Stimulated activated CD8-positive, alpha-beta memory T cell treated with anti-CD3 and anti-CD28 coated beads, Interleukin-12 subunit alpha, Interleukin-12 subunit beta, amount 100 ng/mL, for 4 hours (primary cell): Measurements from ENCODE around the gene SMAD2.
"Not testable (repeated sequence)": the region's sequence is repeated elsewhere in the genome, so short reads cannot be mapped to it uniquely, and the experiment has no call there.

Experiments
- DNase-seq: peaks from one replicate; pipeline ENCODE4 v3.0.0-alpha.2; 2020; ENCODE audit warnings: low read depth

SMAD2 gene

GRCh38 chr18:47842836-47843235, 87.6 kb downstream of the SMAD2 start:
- no peak for DNase-seq

DNA sequence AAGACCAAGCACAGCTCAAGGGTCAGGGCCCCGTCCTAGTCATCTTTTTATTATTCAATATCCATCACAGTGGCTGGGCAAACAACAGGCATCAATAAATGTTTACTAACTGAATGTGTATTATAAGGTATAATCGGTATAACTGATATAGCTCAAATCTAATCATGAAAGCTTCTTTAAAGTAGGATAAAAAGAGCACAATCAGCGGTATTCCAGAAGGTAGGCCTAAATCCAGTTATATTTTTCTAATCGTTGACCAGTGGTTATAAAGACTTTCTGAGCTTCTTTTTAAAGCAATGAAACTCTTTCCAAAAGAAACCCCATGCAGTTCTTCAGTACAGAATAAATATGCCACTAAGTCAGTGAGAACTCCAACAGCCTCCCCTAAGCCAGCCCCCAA, 92.1 kb downstream of the SMAD2 start:
- no peak for DNase-seq

DNA sequence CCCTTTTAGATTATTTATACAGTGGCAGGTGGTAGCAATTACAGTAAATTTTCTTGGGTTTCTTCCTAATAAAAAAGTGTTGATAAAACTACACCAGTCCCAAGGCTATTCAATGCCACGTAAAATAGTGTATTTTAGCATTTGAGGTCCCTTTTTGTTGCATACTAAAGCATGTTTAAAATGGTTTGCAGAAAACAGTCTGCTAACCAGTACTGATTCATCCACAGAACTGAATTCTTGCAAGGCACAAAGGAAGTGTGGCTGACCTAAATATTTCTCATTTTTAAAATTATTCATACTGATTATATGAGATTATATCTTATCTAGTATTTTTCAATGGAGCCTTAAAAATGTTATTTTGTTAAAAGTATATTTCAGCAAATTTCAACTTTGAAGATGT, 98.1 kb downstream of the SMAD2 start:
- DNase-seq: no peak

GRCh38 chr18:47831351-47831750, 99.1 kb downstream of the SMAD2 start:
- DNase-seq: no peak

DNA sequence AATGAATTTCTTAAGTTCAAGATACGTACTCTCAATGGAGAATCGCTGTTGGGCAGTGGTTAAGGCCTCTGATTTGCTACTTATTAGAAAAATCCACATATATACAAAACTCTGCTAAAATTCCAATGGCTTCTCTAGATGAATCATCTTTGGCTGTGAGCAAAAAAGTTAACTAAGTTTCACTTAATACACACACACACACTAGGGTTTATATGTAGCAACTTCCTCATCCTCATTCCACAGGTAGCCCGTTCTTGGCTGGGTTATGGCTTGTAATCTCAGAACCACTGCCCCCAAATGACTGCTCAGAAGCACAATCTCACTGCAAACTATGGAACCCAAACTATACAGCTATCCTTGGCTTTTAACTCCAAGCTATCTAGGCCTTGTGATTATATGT, 99.7 kb downstream of the SMAD2 start:
- no peak for DNase-seq

GRCh38 chr18:47829831-47830230, 100.6 kb downstream of the SMAD2 start:
- DNase-seq: no peak

- not testable (repeated sequence) for DNase-seq
Measured at GRCh38 chr18:47828031-47828430, 102.4 kb downstream of the SMAD2 start.

- DNase-seq: no peak
Measured at GRCh38 chr18:47826157-47827074, 104.0 kb downstream of the SMAD2 start.

DNA sequence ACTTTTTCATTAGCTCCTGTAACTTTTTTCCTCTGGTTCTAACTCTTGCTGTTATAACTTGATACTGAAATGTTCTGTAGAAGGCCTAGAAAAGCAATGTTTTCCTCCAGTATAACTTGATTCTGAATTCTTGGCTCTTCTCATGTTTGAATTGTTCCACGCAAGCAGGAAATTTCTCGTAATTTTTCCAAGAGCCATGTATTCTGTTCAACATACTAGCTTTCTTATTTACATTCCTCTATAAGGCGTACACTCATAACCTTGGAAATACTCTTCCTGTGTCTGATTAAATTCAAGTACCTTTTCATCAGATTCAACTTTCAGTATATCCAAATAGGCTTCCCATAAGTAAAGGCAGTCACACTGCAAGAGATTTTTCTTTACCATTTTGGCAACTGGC, 109.1 kb downstream of the SMAD2 start:
- DNase-seq: no peak

DNA sequence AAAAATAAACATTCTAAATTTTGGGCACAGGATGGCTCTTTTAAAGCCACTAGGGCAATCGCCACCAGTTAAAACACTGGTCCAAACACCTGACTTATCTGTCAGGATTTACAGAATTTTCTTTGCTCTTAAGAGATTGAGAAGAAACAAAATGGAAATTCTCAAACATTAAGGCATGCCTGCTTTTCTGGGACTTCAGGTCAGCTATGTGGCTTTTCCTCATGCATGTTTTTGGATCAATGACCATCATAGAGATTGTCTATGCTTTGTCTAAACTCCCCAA, 112.7 kb downstream of the SMAD2 start:
- no peak for DNase-seq

DNA sequence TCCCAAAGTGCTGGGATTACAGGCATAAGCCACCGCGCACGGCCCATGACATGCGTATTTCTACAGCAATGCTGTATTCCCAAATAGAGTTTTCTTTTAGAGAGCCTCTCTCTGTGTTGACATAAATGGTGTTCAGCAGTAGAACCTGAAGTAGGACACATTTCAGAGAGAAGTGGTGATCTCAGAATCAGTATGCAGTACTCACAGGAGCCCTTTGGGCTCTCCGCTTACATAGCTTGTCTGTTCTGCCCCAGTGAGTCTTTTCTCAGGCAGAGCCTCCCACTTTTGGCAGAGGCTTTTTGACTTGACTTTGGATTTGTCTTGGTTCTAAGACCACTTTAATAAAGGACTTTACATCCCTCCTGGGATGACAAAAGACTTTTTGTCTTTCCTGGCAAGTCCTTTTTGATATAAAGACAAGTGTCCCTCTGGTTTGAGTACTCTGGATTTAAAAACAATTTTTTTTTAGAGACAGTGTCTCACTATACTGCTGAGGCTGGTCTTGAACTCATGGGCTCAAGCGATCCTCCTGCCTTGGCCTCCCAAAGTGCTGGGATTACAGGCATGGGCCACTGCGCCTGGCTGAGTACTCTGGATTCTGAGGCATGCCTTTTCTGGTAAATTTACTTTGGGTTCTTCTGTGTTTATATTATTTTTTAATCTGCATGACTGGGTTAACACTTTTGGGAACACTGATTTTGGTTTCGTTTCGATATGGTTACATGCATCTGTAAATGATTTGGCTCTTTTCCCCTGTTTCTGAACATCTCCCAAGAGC, 113.3 kb downstream of the SMAD2 start:
- DNase-seq: no peak

GRCh38 chr18:47815486-47816270, 114.8 kb downstream of the SMAD2 start:
- no peak for DNase-seq

- no peak for DNase-seq
Measured at GRCh38 chr18:47809420-47809819, 121.0 kb downstream of the SMAD2 start.

- no peak for DNase-seq
Measured at GRCh38 chr18:47802802-47803201, 127.7 kb downstream of the SMAD2 start.

DNA sequence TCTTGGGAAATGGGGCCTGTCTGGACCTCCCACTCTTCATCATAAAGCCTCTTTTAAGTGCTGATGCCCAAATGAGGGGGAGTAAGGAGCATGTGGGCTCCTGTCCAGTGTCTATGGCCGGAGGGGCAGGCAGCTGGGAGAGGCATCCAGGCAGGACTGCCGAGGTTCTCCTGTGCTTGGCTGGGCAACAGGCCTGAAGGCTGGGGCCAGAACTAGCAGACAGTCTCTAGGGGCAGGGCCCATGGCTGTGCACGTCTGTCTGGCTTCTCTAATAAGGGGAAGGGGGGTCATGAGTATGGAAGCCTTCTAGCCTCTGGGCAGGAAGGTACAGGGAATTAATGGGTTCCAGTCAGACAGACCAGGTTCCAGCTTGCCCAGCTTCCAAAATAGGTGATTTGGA, 128.6 kb downstream of the SMAD2 start:
- no peak for DNase-seq

DNA sequence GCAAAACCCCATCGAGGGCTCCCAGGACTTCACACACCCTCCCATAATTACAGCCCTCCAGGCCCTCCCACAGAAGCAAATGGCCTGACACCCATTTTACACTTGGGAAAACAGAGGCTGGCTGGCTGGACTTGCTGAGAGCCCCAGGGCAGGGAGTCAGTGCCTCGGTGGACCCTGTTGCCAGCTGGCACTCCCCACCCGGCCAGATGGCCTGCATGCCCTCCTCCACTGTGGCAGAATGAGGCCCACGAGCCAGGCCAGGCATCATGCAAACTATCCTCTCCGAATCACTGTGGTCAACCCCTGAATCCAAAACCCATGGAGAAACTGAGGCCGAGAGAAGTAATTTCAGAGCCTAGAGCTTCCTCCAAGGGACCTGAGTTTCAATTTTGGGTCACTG, 129.7 kb downstream of the SMAD2 start:
- DNase-seq: no peak

- DNase-seq: no peak
Measured at GRCh38 chr18:47800248-47800647, 130.2 kb downstream of the SMAD2 start.

DNA sequence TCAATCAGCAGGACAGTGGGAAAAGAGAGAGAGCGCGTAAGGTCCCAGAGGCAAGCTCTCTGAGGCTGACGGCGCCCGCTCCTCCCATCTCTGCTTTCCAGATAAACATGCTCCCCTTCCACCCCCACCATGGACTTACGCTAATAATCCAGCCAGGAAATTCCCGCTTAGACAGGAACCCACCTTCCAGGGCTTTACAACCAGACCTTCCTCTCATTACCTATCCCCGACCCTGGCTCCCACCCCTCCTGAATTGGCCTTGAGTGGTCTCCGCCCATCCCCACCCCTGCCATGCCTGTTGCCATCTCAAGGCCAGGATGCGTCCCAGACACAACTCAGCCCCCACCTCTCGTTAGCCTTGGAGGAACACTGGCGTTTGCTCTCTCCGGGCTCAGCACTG, 131.1 kb downstream of the SMAD2 start:
- DNase-seq: no peak

DNA sequence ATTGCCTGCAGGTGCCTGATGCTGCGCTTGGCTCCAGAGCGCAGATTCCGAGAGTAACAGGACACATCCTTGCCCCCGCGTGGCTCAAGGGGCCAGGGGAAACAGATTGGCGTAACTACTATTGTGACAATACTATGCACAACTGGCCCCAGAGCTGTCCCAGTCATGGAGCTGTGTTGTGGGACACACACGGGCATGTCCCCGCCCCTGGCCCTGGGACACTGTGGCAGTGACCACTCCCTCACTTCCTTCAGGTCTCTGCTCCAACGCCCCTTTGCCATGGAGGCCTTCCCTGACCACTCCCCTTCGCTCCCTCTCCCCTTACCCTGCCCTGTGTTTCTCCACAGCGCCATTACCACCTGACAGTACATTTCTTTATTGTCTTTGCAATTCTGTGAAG, 132.1 kb downstream of the SMAD2 start:
- no peak for DNase-seq

DNA sequence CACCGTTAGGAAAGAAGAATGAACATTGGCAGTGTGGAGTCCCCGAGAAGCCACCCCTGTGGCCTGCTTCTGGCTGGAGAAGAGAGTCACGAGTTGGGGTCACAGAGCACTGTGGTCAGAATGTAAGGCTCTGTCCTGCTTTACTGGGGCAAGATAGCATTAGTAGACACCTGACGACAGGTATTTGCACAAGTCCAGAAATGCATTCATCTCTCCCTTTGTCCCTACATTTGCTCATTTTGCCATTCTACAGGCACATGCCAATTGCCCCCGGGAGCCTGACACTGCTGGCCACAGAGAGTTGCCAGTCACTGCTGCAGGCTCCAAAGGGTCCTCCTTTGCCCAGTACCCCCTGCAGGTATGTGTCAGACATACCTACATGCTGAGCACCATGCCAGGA, 133.3 kb downstream of the SMAD2 start:
- DNase-seq: no peak

GRCh38 chr18:47795434-47795814, 135.0 kb downstream of the SMAD2 start:
- no peak for DNase-seq

GRCh38 chr18:47794725-47795433, 135.6 kb downstream of the SMAD2 start:
- DNase-seq: no peak
